ENCODE results near the gene TEKTIP1. TPM values are rescaled to one million over a fixed set of nuclear protein-coding genes. Genes with fewer than 3 reads are reported as not detected.
A peak's percentile ranks its signal among the peaks of the same experiment; 100 is the strongest.

The TEKTIP1 gene
- total and polyA plus RNA-seq, 9 of the 15 experiments (the other 6 are each of a cell fraction or from before 2014, with no cell fraction given), result 0.66 TPM; not detected in 8

- TF ChIP-seq ETV1 (tag; conservative IDR thresholded peaks at IDR 0.05; ENCODE audit: low read depth) (no peak), KLF6 (CRISPR knock-in tag; IDR thresholded peaks at IDR 0.05; ENCODE audit: borderline replicate concordance) (no peak), CEBPB (tag; IDR thresholded peaks at IDR 0.05) (no peak), PTRF (tag; IDR thresholded peaks at IDR 0.05) (no peak), MAFG (tag; conservative IDR thresholded peaks at IDR 0.05) (peak; percentile 79), MBD1 (CRISPR knock-in tag; IDR thresholded peaks at IDR 0.05) (no peak), TBL1XR1 (IDR thresholded peaks at IDR 0.05; ENCODE audit: low read length in 2 of 2) (no peak), ZKSCAN1 (IDR thresholded peaks at IDR 0.05; ENCODE audit: low read depth, low read length) (no peak), CHD7 (IDR thresholded peaks at IDR 0.05; ENCODE audit: low read depth, low read length) (no peak), BMI1 (IDR thresholded peaks at IDR 0.05; ENCODE audit: low read length) (no peak), CAMTA2 (CRISPR knock-in tag; conservative IDR thresholded peaks at IDR 0.05) (no peak), HDAC3 (IDR thresholded peaks at IDR 0.05; ENCODE audit: borderline replicate concordance, partially characterized antibody) (no peak), GATA2 (CRISPR knock-in tag; IDR thresholded peaks at IDR 0.05) (no peak), SMARCB1 (IDR thresholded peaks at IDR 0.05; ENCODE audit: insufficient read length, low read depth) (no peak), SMAD3 (CRISPR knock-in tag; conservative IDR thresholded peaks at IDR 0.05) (no peak), SRSF7 (optimal IDR thresholded peaks at IDR 0.05; ENCODE audit: low read depth, low read length) (no peak), RBM14 (IDR thresholded peaks at IDR 0.05; ENCODE audit: borderline replicate concordance, insufficient read depth, low read depth, low read length) (no peak), NONO (IDR thresholded peaks at IDR 0.05; ENCODE audit: low read depth in 2 of 2, low read length in 1 of 2) (no peak)
Observed at GRCh38 chr19:3521104-3521445, 17.9 kb upstream of the TEKTIP1 start (continued).

Measured in K562 (cell line).